ENCODE data around the gene CCT8.

CCT8 gene

DNA sequence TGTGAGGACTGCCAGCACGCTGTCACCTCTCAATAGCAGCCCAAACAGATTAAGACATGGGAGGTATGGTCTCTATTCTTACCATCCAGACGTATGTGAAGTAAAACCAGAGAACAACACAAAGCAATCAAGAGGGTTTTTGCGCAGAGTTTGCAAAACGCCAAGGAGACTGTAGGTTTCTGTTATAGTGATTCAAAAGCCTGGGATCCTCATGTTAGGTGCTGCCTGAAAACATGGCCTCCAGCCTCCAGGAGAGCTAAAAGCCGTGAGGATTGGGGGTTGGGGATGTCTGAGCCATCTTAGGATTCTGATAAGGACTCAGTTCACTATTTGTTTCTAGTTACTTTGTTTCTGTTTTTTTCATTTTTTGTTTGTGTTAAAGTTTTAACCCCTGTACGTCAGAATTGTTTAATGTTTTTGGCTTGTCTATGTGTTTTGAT, 4.2 kb upstream of the CCT8 start:
- no peak for DNase-seq

DNA sequence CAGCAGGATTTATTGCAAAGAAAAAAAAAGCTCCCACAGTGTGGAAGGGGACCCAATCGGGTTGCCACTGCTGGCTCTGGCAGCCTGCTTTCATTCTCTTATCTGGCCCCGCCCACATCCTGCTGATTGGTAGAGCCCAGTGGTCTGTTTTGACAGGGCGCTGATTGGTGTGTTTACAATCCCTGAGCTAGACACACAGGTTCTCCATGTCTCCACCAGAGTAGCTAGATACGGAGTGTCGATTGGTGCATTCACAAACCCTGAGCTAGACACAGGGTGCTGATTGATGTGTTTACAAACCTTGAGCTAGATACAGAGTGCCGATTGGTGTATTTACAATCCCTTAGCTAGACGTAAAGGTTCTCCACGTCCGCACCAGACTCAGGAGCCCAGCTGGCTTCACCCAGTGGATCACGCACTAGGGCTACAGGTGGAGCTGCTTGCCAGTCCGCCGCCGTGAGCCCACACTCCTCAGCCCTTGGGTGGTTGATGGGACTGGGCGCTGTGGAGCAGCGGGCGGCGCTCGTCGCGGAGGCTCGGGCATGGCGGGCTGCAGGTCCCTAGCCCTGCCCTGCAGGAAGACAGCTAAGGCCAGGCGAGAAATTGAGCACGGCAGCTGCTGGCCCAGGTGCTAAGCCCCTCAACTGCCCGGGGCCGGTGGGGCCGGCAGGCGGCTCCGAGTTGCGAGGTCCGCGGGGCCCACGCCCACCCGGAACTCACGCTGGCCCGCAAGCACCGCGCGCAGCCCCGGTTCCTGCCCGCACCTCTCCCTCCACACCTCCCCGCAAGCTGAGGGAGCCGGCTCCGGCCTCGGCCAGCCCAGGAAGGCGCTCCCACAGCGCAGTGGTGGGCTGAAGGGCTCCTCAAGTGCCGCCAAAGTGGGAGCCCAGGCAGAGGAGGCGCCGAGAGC, 3.5 kb upstream of the CCT8 start:
- peak; percentile 36 for DNase-seq

DNA sequence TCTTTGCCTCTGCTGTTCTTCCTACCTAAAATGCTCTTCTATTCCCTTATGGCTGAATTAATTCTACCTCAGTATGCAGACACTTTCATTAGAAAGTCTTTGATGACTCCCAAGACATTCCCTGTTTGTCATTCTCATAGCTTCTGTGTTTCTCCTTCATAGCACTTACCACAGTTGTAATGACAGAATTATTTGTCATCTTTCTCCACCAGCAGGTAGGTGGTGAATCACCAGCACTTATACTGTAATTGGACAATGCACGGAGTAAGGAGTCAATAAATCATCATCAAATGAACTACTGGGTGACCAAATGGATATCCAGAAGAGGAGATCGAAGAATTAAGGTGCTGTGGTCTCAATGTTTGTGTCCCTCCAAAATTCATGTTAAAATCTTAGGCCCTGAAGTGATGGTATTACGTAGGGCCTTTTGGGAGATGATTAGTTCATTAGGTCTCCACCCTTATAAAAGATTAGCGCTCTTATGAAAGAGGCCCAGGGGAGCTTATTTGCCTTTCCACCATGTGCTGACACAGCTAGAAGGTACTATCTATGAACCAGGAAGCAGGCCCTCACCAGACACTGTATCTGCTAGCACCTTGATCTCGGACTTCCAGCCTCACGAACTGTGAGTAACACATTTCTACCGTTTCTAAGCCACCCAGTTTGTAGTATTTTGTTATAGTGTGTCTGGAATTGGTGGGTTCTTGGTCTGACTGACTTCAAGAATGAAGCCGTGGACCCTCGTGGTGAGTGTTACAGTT, 2.4 kb upstream of the CCT8 start:
- no peak for DNase-seq

DNA sequence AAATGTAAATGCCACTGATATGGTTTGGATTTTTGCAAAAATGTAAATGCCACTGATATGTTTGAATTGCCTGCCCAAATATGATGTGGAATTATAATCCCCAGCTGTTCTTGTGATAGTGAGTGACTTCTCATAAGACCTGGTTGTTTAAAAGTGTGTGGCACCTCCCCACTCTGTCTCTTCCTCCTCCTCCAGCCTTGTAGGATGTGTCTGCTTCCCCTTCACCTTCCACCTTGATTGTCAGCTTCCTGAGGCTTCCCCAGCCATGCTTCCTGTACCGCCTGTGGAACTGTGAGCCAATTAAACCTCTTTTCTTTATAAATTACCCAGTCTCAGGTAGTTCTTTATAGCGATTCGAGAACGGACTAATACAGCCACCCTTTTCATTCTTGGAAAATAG, 1.3 kb upstream of the CCT8 start:
- DNase-seq = no peak

DNA sequence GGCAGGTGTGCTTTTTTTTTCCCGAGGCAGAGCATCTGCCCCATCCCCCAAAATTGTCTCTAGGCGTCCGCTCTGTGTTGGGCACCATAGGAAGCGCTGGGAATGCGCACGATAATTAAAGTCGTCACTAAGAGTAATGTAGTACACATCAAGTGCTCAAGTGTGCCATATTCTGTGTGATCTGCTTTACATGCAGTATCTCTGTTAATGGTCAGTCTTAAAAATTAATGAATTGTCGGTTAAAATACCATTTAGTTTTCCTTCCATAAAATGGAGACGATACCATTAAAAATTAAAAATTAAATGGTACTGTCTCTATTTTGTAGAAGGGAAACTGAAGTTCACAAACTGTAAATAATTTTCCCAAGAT, 544 bp upstream of the CCT8 start:
- no peak for DNase-seq

DNA sequence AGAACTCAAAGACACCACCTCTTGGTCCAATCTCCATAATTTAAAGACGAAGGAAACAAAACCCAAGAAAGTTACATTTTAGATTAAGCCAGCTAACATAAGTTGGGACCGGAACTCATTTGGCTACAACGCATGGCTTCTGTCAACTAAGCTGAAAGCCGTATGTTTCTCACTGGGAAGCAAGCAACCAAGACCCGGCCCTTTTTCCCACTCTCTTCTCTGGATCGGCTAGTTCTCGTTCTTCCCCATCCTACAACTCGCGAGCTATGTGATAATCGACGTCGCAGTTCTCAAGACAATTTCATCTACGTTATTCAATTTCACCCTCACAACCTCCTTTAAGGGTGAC, 601 bp downstream of the CCT8 start:
- DNase-seq = no peak

DNA sequence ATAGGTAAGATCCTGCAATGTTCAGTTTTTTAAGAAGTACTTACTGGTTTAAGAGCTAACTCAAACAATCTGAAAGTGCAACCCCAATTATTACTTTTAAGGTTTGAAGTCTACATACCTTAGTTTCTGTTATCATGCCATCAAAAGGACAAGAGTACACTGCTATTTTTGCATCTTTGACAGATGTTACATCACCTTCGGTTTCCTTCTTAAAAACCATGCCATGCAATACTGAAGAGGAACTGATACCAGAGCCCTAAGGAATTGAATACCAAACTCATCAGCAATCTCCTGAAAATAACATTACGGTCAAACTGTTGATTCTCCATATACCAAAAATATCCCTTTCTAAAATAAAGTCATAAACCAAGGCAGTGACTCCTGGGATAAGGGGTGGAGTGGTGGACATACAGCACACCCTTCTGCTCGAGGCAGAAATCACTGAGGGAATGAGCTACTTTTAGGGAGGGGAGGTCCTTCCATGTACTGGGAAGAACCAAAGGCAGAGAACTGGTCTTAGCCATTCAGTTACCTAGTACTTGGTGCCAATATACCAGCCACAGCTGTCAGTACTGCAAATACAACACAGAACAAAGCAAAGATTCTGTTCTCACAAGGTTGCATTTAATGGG, 8.5 kb downstream of the CCT8 start:
- DNase-seq = no peak

DNA sequence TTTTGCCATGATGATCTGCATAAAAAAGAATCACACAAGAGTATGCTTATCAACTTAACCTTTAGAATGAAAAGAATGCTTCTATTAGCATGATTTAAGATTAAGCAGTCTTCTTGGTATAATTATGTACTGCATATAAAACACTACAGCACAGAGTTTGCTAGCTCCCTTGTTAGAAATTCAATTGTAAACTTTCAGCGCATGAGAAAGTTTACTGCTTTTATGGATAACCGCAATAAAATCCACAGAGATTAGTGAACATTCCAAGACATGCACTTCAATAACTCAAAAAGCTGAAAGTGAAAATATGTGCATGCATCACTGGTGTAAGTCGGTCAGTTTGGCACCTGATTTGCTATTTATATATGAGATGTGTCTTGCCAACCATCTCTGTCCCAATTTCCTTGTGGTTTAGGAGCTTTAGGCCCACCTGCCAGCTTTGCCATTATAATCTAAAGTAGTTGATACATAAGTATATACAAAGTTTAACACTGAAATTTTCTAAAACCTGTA, 16.9 kb downstream of the CCT8 start:
- DNase-seq = no peak

DNA sequence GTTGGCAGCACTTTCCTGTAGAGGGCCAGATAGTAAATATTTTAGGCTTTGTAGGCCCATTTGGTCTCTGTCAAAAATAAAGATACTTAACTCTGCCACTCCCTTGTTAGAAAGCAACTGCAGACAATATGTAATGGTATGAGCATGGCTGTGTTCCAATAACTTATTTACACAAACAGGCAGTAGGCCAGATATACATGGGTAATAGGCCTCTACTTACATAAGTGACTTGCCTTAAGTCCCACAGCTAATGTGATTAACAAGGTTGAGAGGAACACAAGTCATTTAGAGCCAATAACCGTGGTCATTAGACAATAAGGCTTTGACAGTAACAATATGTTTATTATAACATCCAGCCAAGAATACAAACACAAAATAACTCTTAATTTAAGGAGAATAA, 17.4 kb downstream of the CCT8 start:
- DNase-seq = no peak

DNA sequence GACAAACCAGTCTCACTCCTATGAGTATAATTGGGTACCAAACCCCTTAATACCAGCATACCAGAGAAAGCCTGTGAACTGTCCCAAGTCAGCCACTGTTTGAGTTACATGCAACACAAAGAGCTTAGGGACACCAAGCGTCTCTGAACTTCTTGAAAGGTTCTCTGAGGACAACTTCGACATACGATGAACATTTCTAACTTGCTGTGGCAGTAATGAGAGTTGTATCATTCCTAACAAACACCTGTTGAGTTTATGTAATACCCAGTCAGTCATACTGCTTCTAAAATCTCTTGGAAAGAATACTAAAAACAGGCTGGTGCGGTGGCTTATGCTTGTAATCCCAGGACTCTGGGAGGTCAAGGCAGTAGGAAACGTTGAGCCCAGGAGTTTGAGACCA, 18.4 kb downstream of the CCT8 start:
- DNase-seq = no peak

DNA sequence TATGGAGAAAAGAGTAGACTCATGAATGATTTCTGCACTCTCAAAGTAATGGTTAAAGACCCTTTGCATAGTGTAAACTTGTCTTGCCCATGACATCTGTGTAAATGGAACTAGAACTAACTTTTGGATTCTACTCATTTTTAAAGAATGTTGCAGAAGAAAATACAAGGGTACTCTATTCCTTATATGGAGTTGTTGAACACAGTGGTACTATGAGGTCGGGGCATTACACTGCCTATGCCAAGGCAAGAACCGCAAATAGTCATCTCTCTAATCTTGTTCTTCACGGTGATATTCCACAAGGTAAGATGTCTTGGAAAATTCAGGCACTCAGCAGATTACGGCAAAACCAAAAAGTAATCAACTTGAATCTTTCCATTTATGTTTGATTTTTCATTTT, 19.8 kb downstream of the CCT8 start:
- DNase-seq = no peak

DNA sequence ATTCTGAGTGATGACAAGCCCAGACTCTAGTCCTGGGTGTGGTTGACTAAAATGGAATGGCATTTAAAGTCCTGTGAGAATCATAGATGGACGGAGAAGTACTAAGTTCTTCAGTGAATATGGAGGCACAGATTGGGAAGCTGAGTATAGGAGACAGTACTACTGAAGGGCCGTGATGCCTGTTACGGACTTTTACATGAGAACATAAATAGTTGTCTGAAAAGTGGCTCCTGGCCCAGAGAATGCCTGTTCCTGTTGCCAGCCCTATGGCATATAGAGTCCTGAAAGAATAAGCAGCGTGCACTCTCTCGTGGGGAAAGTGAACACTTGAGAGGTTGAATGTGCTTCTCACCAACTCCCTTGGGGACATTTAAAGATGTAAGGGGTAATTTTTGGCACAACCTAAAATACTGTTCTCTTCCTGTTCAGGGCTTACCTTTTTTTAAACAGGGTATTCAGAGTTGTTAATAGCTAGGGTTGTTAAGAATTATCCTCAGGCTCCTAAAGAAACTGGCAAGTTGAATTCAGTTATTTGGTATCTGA, 20.4 kb downstream of the CCT8 start:
- DNase-seq = no peak

DNA sequence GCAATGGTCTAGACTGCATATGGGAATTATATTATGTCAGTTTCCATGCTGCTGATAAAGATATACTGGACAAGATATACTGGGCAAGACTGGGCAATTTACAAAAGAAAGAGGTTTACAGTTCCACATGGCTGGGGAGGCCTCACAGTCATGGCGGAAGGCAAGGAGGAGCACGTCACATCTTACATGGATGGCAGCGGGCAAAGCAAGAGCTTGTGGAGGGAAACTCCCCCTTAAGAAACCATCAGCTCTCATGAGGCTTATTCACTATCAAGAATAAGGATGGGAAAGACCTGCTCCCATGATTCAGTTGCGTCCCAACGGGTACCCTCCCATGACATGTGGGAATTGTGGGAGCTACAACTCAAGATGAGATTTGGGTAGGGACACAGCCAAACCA, 21.2 kb downstream of the CCT8 start:
- no peak for DNase-seq

DNA sequence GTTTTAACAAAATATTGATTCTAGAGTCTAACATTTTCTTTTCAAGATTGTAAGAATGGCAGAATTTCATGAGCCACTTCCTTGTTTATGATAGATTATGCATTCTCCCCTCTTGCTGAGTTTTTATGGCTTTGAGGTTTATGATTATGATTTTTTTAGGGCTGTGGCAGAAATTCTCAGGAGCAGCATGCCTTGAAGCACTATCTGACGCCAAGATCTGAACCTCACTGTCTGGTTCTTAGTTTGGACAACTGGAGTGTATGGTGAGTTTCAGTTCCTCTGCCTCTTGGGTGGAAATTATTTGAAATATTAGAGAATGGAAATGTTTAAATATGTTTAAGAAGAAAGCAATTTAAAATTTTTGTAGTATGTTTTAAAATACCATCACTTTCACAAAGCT, 38.8 kb downstream of the CCT8 start:
- DNase-seq = no peak

DNA sequence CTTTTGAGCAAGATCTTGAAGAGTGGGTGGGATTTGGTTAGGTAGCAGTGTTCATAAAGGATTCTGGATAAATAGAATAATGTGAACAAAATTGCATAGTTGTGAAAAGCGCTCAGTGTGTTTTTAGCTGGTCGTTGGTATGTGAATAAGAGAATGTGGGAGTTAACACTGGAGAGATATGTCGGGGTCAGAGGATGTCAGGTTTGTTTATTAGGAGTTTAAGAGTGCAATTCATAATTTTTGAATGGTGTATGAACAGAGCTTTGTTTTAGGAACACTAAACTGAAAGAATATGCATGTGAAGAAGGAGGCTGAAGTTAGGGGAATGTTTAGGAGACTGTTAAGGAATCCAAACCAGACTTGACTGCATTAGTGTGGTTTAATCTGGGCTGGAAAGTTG, 39.6 kb downstream of the CCT8 start:
- DNase-seq = no peak

DNA sequence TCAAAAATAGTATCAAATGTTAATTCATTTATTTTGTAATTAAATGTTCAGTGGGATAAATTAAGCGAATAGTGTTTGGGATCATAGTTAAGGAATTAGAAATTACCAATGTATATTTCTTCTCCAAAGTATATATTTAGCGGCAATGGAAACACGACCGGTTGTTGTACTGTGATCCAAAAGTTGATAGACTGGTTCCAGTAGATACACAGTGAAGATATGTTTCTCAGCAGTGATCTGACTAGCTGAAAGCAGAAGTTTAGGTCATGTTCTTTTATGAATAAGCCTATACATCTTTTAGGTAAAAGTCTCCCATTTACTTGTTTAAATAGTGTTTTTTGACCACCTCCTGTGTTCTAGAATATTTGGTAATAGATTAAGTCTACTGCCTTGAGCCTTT, 40.1 kb downstream of the CCT8 start:
- DNase-seq = no peak

DNA sequence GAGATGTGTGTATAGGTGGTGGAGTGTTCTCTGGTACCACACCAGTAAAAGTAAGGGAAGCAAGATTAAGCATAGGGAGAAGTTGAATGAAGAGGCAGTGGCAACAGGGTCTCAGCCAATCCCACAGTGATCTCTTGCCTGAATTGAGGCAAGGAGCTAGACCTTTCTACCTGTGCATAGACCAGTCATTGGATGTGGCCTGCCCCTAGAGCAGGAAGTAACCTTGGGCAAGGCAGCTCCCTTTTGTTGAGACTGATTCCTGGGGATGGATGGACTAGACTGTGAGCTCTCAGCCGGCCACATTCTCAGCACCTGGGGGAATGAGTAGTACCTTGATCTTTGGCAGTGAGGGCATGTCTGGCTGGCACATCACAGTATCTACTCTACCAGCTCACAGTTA, 42.5 kb downstream of the CCT8 start:
- no peak for DNase-seq

DNA sequence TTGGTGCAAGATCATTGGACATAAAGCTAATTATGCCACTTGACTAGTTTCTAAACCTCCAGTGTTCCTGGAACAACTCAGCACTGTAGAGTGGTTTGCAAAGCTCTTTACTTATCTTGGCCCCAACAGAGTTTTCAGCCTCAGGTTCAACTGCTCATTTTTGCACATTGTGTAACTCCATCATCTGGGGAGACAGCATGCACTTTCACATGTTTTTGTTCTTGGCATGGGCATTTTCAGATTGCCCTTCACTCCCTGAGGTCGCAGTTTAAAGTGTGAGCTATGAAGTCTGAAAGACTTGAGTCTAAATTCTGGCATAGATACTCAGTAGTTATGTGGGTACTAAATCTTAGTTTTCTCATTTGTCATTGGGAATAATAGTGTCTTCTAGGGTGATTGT, 43.9 kb downstream of the CCT8 start:
- DNase-seq = no peak

DNA sequence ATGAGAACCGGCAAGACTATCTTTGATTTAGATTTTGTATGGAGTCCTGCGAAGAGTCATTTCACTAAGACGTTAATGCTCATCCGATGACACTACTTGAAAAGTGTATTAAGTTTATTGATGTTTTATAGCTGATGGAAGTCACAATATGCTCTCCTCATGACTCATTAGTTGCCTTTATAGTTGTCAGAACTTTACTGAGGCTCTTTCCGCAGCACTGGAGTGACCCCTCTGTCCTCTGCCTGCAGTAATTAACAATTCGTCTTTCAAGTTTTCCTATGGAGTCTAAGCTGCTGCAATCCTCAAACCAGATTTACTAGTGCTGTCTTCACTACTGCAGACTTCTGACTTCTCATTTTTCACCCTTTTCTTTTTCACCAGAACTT, 48.1 kb downstream of the CCT8 start:
- no peak for DNase-seq

DNA sequence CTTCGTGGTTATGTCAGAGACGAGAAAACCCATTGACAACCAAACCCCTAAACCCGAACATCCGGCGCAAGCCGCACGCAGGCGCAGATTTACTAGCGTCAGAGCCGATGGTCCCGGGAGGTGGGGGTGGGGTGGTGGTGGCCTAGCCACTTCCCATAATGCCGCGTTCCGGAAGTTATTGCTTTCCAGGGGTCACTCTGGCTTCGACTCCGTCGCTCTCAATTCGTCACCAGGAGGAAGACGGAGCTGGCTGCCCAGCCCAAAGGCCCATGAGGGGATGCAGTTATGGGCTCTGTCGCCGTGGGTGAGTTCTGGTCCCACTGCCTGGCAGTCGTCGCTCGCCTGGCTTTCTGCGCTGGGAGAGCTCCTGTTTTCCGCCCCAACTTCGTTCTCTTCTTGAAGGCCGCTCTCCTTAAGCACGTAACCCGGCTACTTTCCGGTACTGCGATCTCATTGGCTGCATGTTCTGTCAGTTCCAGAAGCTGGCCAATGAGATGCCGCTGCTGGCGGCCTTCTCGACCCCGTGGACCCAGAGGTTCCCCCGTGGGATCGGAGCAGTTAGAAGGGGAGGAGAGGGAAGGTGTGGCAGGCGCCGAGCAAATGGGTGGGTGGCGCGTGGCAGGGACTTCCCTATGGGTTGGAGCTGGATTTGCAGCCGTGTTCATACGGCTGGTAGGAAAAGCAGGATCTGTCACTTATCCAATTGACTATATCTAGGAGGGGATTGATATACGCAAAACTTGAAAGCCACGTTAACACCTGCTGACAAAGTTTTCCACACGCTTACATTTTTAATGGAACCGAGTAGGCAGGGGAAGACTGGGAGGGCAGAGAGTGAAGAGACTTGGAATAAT, 48.7 kb downstream of the CCT8 start, which contains the start of gene USP16:
Gene USP16 (plus strand): TSS at position 195 of the 854 bp plus-strand sequence. CDS start 3,246 bp downstream, outside the sequence.
- peak; percentile 89 for DNase-seq

DNA sequence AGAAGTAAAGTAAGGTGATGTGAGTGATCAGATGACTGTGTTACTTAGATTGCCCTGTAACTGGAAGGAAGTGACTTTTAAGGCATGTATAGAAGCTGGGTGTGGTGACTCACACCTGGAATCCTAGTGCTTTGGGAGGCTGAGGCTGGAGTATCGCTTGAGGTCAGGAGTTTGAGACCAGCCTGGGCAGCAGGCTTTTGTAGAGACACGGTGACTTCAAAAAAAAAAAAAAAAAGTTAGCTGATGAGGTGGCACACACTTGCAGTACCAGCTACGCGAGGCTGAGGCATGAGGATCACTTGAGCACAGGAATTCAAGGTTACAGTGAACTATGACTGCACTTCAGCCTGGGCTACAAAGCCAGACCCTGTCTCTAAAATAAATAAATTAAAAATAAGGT, 51.3 kb downstream of the CCT8 start:
- DNase-seq = no peak

DNA sequence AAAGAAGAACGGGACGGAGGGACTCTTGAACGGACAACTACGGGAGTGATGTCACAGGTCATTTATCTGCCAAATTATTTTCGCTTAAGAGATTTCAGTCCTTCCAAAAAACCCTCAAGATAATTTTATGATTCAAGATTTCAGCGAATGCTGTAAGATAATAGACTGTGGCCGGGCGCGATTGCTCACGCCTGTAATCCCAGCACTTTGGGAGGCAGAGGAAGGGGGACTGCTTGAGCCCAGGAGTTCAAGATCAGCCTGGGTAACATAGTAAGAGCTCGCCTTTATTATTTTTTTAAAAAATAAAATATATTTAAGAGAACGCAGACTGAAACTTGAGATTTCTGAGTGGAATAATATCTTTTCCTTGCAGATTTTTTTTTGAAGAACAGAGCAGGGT, 54.9 kb downstream of the CCT8 start:
- DNase-seq = no peak

All from stimulated activated CD4-positive, alpha-beta T cell treated with anti-CD3 and anti-CD28 coated beads, Interleukin-12 subunit alpha, Interleukin-12 subunit beta, amount 100 ng/mL, for 4 hours (primary cell).